IPS-NIHi11 (cell line): ENCODE measurements around the gene PMM1.
"Not testable (repeated sequence)": the region's sequence is repeated elsewhere in the genome, so short reads cannot be mapped to it uniquely, and the experiment has no call there.

Experiments
- DNase-seq: peaks from one replicate; pipeline ENCODE4 v3.0.0; 2012; ENCODE audit warnings: mixed read lengths, low spot score

The PMM1 gene

DNA sequence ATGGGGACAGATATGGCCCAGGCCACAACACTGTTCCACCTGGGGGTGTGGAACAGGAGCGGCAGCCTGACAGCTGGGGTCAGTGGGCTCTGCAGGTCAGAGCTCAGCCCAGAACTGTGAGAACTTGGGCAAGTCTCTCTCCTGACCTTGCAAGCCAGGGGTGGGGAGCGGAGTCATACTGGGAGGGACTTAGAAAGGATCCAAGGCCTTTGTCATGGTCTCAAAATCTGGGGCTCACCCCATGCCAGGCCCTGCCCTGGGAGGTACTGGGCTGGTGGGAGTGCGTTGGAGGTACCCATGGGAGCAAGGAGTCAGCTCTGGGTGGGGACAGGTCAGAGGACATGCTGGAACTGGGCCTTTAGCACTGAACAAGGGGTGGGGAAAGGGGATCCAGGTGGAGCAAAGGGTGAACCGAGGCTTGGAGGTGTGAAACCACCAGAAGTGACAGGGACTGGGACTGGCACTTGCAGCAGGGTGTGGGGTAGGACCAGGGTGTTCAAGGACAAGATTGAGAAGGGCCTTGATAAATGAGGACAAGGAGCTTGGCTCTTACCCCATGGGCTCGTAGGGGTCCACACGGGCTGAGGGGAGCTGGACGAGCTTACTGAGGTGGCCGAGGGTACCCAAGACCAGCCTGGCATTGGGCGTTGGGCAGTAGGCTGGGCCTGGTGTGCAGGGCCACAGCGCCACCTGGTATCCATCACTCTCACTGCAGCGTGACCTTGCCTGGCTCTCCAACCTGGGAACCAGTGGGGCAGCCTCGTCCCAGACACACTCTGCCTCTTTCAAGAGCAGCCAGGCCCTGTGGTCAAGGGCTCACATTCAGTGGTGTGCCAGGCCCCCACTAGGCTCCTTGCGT, 7.4 kb upstream of the PMM1 start:
- DNase-seq = peak; percentile 87

DNA sequence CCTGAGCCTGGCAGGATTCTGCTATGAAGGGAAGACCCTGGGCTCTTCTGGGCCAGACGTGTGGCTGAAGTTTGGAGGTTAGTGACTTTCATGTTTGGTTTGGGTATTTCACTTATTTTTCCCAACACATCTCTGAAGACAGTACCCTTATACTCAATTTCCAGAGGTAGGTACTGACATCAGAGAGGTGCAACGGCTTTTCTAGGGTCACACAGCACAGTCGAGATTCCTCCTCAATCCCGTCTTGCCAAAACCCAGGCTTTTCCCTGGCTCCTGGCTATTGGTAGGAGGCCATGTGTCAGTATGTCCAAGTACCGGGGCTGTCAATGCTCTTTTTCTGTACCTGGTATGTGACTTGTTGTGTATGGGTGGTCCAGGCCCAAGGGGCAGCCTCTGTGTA, 6.1 kb upstream of the PMM1 start:
- DNase-seq = no peak

DNA sequence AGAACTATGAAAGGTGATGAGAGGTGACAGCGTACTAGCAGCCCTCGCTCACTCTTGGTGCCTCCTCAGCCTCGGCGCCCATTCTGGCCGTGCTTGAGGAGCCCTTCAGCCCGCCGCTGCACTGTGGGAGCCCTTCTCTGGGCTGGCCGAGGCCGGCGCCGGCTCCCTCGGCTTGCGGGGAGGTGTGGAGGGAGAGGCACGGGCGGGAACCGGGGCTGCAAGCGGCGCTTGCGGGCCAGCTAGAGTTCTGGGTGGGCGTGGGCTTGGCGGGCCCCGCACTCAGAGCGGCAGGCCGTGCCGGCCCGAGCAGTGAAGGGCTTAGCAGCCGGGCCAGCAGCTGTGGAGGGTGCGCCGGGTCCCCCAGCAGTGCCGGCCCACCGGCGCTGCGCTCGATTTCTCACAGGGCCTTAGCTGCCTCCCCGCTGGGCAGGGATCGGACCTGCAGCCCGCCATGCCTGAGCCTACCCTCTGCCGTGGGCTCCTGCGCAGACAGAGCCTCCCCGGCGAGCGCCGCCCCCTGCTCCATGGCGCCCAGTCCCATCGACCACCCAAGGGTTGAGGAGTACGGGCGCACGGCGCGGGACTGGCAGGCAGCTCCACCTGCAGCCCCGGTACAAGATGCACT, 3.8 kb upstream of the PMM1 start:
- not testable (repeated sequence) for DNase-seq

- no peak for DNase-seq
Measured at GRCh38 chr22:41587347-41587723, 2.3 kb downstream of the PMM1 start.

- DNase-seq = no peak
Measured at GRCh38 chr22:41585898-41586297, 3.7 kb downstream of the PMM1 start.

DNA sequence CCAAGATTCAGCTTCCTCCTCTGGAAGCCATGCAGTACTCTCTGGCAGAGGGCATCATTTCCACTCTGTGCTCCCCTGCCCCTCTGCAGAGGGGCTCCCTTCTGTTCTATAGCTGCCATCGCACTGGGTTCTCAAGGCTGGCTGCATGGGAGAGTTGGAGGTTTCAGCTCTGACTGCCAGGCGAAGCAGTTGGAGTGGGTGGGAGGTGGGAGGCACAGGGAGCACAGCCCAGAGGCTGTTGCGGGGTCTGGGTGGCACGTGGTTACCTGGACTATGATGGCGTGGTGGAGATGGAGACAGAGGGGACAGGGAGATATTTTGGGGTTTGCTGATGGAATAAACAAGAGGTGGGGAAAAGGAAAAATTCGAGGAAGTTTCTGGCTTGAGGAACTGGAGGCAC, 4.8 kb downstream of the PMM1 start:
- DNase-seq = no peak

GRCh38 chr22:41582694-41583093, 6.9 kb downstream of the PMM1 start:
- no peak for DNase-seq

DNA sequence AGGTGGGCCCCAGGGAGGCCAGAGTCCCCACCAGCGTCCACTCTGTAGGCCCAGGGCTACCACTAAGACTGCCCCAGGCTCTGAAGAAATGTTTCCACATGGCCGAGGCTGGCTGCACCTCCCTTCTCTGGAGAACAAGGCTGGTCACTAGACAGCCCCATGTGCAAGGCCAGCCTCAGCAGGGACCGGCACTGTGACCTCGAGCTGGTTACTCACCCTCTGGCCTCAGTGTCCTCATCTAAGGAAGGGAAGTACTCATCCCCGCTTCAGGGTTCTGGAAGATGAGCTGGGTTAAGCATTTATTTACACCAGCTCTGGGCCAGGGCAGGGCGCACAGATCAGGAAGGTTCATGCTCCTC, 9.7 kb downstream of the PMM1 start:
- no peak for DNase-seq

- DNase-seq = no peak
Measured at GRCh38 chr22:41579297-41579996, 10.2 kb downstream of the PMM1 start.

DNA sequence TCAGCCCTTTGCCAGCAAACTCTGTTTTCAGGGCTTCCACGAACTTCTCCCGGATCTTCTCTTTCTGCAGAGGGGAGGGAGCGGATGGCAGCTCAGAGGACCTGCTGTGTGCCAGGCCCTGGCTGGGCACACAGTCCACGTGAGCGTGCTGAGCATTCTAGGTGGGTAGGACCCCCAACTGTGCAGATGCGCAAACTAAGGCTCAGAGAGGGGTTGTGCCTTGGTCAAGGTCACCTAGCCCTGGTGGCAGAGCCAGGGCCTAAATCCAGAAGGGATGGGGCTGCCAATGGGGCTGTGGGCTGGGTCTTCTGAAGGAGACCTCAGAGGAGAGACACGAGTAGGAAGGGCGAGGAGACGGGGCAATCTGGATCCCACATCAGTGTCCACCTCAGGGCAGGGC, 10.8 kb downstream of the PMM1 start:
- DNase-seq = no peak

DNA sequence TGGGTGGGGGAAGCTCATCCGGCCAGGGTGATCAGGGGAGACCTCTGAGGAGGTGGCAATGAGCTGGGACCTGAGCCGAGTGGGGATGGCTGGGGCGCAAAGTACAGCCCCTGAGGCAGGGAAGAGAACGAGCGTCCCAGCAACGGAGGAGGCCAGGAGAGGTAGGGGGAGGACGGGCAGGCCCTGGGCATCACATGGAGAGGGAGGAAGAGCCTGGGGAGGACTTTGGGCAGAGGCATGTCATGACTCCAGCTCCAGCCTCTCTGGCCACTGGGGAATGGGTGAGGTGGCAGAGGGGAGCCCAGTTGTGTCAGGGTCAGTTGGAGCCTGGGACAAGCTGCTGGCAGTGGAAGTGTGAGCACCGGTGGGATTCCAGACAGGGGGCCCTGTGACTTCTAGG, 11.5 kb downstream of the PMM1 start:
- no peak for DNase-seq

DNA sequence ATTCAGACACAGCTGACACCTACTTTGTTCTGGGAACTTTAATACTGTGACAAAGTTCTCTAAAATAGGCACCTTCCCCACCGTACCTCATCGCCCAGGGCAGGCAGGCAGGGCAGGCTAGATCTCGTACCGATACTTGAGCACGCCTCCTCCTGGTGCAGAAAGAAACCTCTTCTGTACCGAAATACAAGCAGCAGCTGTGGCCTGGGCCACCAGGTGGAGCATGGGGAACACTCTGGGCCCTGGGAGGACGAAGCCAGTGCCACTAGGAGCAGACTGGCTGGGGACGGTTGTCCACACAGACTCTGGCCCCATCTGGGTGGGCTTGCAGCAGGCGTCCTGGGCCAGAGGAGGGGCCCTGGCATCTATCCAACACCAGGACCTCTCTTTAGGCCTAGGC, 12.8 kb downstream of the PMM1 start:
- peak; percentile 91 for DNase-seq

- no peak for DNase-seq
Measured at GRCh38 chr22:41575533-41575932, 14.1 kb downstream of the PMM1 start.

GRCh38 chr22:41574847-41575381, 14.7 kb downstream of the PMM1 start:
- no peak for DNase-seq

DNA sequence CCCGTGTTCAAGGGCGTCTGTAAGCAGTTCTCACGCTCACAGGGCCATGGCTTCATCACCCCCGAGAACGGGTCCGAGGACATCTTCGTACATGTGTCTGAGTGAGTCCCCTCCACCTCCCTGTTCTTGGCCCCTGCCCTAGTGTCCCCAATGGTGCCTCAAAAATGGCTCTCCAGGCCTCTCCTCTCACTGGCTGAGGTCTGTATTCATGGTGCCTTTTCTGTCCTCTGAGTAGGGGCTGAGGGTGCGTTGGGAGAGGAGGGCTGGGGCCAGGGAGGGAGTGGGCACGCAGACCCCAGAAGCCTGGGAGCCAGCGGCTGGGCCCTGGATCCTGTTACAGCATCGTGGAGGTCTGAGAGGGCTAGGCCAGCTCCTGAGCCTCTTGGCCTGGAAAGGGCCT, 16.0 kb downstream of the PMM1 start:
- DNase-seq = no peak

DNA sequence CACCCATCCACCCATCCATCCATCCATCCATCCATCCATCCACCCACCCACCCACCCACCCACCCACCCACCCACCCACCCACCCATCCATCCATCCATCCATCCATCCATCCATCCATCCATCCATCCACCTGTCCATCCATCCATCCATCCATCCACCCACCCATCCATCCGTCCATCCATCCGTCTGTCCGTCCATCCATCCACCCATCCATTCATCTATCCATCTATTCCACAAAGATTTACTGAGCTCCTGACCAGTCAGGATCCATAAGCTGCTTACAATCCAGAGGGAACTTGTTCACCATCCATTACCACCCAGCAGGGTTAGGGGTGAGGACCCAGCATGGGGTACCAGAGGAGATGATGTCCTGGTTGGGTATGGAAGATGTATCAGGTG, 17.3 kb downstream of the PMM1 start:
- not testable (repeated sequence) for DNase-seq

DNA sequence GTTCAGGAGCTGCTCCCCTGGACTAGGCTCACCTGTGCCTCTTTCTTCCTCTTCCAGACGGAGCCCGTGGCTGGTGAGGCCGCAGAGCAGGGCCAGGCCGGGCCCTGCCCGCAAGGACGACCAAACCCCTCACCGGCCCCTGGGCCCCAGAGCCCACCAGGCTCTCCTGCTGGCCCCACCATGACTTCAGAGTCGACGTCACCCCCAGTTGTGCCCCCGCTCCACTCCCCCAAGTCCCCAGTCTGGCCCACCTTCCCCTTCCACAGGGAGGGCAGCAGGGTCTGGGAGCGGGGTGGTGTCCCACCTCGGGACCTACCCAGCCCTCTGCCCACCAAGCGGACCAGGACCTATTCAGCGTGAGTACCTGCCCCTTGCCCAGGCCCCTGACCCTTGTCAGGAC, 17.9 kb downstream of the PMM1 start:
- no peak for DNase-seq

- DNase-seq = no peak
Measured at GRCh38 chr22:41570221-41570620, 19.4 kb downstream of the PMM1 start.

DNA sequence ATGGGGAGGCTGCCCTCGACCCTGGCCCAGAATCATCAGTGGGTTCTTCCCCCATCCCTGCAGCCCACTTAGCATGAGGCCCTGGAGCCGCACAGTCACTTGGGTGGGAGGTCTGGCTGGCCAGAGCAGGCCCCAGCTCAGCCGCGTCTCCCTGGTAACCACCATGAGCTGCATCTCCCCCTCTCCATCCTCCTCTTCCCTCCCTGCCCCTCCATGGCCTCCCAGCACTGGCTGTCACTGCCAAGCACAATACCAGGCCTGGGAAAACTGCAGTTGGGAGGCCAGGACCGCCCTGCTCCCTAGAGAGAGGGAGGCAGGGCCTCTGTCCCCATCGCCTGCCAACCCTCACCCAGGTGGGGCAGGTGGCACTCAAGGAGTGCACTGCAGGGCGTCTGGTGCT, 20.8 kb downstream of the PMM1 start:
- DNase-seq = no peak

DNA sequence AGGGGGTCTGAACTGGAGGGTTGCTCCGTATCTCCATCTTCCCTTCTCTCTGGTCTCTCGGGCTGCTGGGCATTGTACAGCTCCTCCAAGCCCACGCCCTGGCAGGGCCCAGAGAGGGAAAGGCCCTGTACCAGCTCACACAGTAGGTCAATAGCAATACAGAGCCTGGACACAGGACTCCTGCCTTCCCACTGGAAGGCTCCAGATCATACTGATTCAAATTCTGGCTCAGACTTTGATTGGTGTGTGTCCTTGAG, 22.2 kb downstream of the PMM1 start:
- DNase-seq = no peak

DNA sequence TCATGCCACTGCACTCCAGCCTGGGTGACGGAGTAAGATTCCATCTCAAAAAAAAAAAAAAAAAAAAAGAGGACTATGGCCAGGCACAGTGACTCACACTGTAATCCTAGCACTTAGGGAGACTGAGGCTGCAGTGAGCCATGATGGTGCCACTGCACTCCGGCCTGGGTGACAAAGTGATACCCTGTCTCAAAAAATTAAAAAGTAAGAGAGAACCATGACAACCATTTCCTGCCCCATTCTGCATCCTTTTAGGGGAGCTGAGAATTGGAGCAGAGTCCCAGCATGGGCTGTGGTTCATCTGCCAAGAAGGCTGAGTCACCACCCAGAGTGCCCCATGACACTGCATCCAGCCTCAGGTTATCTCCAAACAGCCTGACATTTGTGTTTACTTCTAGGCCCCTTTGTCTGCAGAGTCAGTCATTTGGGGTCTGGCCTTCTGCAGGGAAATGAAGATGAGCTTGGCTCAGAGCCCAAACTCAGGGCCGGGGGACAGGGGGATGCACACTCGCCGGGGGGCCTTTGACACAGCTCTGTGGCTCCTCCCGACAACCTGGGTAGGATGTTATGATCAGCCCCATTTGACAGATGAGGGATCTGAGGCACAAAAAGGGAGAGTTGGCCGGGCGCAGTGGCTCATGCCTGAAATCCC, 24.1 kb downstream of the PMM1 start:
- DNase-seq = no peak

DNA sequence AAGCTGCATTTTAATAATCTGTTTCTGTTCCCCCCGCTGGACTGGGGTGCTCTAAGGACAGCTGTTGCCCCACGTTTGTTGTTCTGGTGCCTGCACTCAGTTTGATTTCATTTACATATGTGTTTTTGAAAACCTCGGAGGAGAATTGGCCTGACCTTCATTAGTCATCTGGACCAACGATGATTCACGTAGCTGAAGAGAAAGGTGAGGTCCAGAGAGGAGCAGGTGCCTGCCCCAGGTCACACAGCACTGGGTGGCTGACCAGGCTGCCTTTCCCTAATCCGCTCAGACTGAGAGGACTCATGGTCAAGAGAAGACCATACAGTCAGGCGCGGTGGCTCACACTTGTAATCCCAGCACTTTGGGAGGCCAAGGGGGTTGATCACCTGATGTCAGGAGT, 25.1 kb downstream of the PMM1 start:
- DNase-seq = no peak
